Stimulated activated CD8-positive, alpha-beta memory T cell treated with anti-CD3 and anti-CD28 coated beads, Interleukin-12 subunit alpha, Interleukin-12 subunit beta, amount 100 ng/mL, for 4 hours (primary cell): ENCODE data around the gene THRAP3.

Source experiments
- DNase-seq: peaks from one replicate; pipeline ENCODE4 v3.0.0-alpha.2; 2020; ENCODE audit warnings: low read depth

Gene THRAP3

GRCh38 chr1:36301220-36301619 is 77.0 kb downstream of the THRAP3 start:
- no peak for DNase-seq

- no peak for DNase-seq
These were observed 79.0 kb downstream of the THRAP3 start for GRCh38 chr1:36303244-36303643.

GRCh38 chr1:36303650-36304360 is 79.6 kb downstream of the THRAP3 start:
- DNase-seq = no peak

- DNase-seq = no peak
These were observed 80.3 kb downstream of the THRAP3 start for GRCh38 chr1:36304521-36304920.

- no peak for DNase-seq
These were observed 81.0 kb downstream of the THRAP3 start for GRCh38 chr1:36304970-36305914.

GRCh38 chr1:36305915-36306209 is 81.6 kb downstream of the THRAP3 start:
- no peak for DNase-seq

GRCh38 chr1:36306210-36306901 is 82.1 kb downstream of the THRAP3 start, which contains the start of gene SH3D21:
Gene SH3D21 (plus strand): TSS chr1:36306368. CDS start chr1:36306421, 53 bp downstream.
- no peak for DNase-seq

- DNase-seq = peak; percentile 88
These were observed 82.7 kb downstream of the THRAP3 start for GRCh38 chr1:36306902-36307456.

- no peak for DNase-seq
These were observed 83.5 kb downstream of the THRAP3 start for GRCh38 chr1:36307601-36308330.

- DNase-seq = no peak
These were observed 85.2 kb downstream of the THRAP3 start for GRCh38 chr1:36309397-36309796.

- DNase-seq = no peak
These were observed 96.1 kb downstream of the THRAP3 start for GRCh38 chr1:36320291-36320761.

- no peak for DNase-seq
These were observed 96.5 kb downstream of the THRAP3 start for GRCh38 chr1:36320767-36321118.

GRCh38 chr1:36321119-36321951 is 97.1 kb downstream of the THRAP3 start:
- no peak for DNase-seq

GRCh38 chr1:36322041-36322785 is 98.0 kb downstream of the THRAP3 start:
- no peak for DNase-seq

- no peak for DNase-seq
These were observed 98.8 kb downstream of the THRAP3 start for GRCh38 chr1:36322786-36323635.

GRCh38 chr1:36323636-36324352 is 99.6 kb downstream of the THRAP3 start, which contains the start of gene EVA1B:
Gene EVA1B (minus strand): TSS chr1:36323645. CDS start chr1:36323037, 608 bp downstream.
- DNase-seq = no peak

GRCh38 chr1:36324353-36324703 is 100.1 kb downstream of the THRAP3 start:
- no peak for DNase-seq

GRCh38 chr1:36326499-36326898 is 102.3 kb downstream of the THRAP3 start:
- DNase-seq = no peak
